ENCODE data around the gene PIGH.

DNA sequence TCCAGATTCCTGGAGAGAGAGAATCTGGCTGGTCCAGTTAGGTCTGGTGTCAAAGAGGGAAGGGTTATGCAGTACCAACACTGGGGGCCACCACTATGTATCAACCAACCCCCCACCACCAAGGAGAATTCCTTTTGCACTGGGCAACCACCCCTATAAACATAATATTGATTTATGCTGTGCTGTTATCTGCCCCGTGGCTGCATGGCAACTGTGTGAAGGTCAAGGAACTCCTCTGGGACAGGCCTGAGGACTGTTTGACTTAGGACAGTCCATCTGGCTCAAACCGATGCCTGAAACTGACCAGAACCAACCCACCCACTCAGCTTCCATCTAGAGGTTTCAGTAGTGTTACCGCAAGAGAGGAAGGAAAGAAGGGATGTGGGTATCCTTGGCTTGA lies 46.5 kb downstream of the PIGH start:
- TF ChIP-seq, protein P1, sequence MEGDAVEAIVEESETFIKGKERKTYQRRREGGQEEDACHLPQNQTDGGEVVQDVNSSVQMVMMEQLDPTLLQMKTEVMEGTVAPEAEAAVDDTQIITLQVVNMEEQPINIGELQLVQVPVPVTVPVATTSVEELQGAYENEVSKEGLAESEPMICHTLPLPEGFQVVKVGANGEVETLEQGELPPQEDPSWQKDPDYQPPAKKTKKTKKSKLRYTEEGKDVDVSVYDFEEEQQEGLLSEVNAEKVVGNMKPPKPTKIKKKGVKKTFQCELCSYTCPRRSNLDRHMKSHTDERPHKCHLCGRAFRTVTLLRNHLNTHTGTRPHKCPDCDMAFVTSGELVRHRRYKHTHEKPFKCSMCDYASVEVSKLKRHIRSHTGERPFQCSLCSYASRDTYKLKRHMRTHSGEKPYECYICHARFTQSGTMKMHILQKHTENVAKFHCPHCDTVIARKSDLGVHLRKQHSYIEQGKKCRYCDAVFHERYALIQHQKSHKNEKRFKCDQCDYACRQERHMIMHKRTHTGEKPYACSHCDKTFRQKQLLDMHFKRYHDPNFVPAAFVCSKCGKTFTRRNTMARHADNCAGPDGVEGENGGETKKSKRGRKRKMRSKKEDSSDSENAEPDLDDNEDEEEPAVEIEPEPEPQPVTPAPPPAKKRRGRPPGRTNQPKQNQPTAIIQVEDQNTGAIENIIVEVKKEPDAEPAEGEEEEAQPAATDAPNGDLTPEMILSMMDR (IDR thresholded peaks at IDR 0.05; ENCODE audit: low read depth, low read length), result no peak
- TF ChIP-seq MYC (IDR thresholded peaks at IDR 0.05; ENCODE audit: low read depth, low read length), result no peak
- TF ChIP-seq, protein P2, sequence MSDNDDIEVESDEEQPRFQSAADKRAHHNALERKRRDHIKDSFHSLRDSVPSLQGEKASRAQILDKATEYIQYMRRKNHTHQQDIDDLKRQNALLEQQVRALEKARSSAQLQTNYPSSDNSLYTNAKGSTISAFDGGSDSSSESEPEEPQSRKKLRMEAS (IDR thresholded peaks at IDR 0.05; ENCODE audit: low read depth, low read length), result no peak
